Measurements from ENCODE around the gene SOCS6. TPM values are rescaled to one million over a fixed set of nuclear protein-coding genes. Genes with fewer than 3 reads are reported as not detected.

Gene SOCS6
- 15.5 and 20.1 TPM in 2 replicates for total RNA-seq (2021)
- percentile 85 among the genes with signal in this experiment for Bru-seq, nascent RNA
- BruChase-seq, experiment 1, labeled RNA remaining after a 2-hour chase, result percentile 87 among the genes with signal in this experiment
- BruChase-seq, experiment 2, labeled RNA remaining after a 6-hour chase, result percentile 70 among the genes with signal in this experiment
- long read RNA-seq, full-length matches to known transcripts, result 24 of 34 reads
- long read RNA-seq, partial matches to known transcripts, result 6 of 34 reads
- long read RNA-seq, other reads (novel, unspliced or antisense), result 4 of 34 reads

GRCh38 chr18:70288851-70289328 lies at the start of gene SOCS6:
SOCS6 (plus strand) TSS chr18:70289045; CDS start chr18:70324669, 35,624 bp downstream.
- Histone ChIP-seq H3K4me1 (ENCODE audit: insufficient read depth, low read length, poor library complexity, severe bottlenecking) (peaks cover 7% of the 10 kb centered on the region), H3K27me3 (replicated peaks; ENCODE audit: insufficient read depth, low read depth, low read length, poor library complexity) (no peaks in the 10 kb centered on the region), H3K27ac (ENCODE audit: low read depth, low read length, poor library complexity, severe bottlenecking) (peak within 1 kb of the TSS; percentile 84), H3K9me3 (ENCODE audit: low read depth, low read length, poor library complexity, severe bottlenecking) (no peaks in the 10 kb centered on the region), H3K36me3 (ENCODE audit: insufficient read depth, low read length, poor library complexity, severe bottlenecking) (no peaks in the 10 kb centered on the region), H3K4me3 (ENCODE audit: low read depth, low read length, poor library complexity, severe bottlenecking) (peak within 1 kb of the TSS; percentile 72)
- CTCF ChIA-PET, result no interaction called here
- DNase-seq (ENCODE audit: low spot score), result peak; percentile 78
- no TSS peak for BruUV-seq (replicated peaks)
- TF ChIP-seq CTCF (conservative IDR thresholded peaks at IDR 0.05; ENCODE audit: low read depth, low read length), result no peak
- no peak for TF ChIP-seq EZH2 (IDR thresholded peaks at IDR 0.05; ENCODE audit: borderline replicate concordance, low read depth, low read length, poor library complexity, severe bottlenecking)
- POLR2A ChIA-PET (ENCODE audit: low non-redundant PET), result no interaction called here
- intact Hi-C loops (cut with micrococcal nuclease; ENCODE audit: unreplicated experiment), result loop anchor here (5.0 kb wide), 1 partner anchor 143 kb away; no protein-coding TSS in a partner anchor

GRCh38 chr18:70243131-70243929 lies 45.5 kb upstream of the SOCS6 start:
- no peak for TF ChIP-seq CTCF (conservative IDR thresholded peaks at IDR 0.05; ENCODE audit: low read depth, low read length)
- TF ChIP-seq EZH2 (IDR thresholded peaks at IDR 0.05; ENCODE audit: borderline replicate concordance, low read depth, low read length, poor library complexity, severe bottlenecking), result no peak
- DNase-seq (ENCODE audit: low spot score), result no peak
- ChIA-PET CTCF (no interaction called here), POLR2A (ENCODE audit: low non-redundant PET) (no interaction called here)
- H3K27ac ChIP-seq (ENCODE audit: low read depth, low read length, poor library complexity, severe bottlenecking), result no peak overlapping the region
- H3K4me1 ChIP-seq (ENCODE audit: insufficient read depth, low read length, poor library complexity, severe bottlenecking), result no peaks in the 10 kb centered on the region
- no peaks in the 10 kb centered on the region for H3K9me3 ChIP-seq (ENCODE audit: low read depth, low read length, poor library complexity, severe bottlenecking)
- H3K36me3 ChIP-seq (ENCODE audit: insufficient read depth, low read length, poor library complexity, severe bottlenecking), result no peaks in the 10 kb centered on the region
- no TSS peak for BruUV-seq (replicated peaks)
- intact Hi-C loops (cut with micrococcal nuclease; ENCODE audit: unreplicated experiment), result no loop called here
- H3K27me3 ChIP-seq (replicated peaks; ENCODE audit: insufficient read depth, low read depth, low read length, poor library complexity), result no peaks in the 10 kb centered on the region
- H3K4me3 ChIP-seq (ENCODE audit: low read depth, low read length, poor library complexity, severe bottlenecking), result no peak overlapping the region

- TF ChIP-seq EZH2 (IDR thresholded peaks at IDR 0.05; ENCODE audit: borderline replicate concordance, low read depth, low read length, poor library complexity, severe bottlenecking), result no peak
- no peak for TF ChIP-seq CTCF (conservative IDR thresholded peaks at IDR 0.05; ENCODE audit: low read depth, low read length)
- CTCF ChIA-PET, result no interaction called here
Measured at GRCh38 chr18:70246061-70246466, 42.8 kb upstream of the SOCS6 start.

More at GRCh38 chr18:70246061-70246466, 42.8 kb upstream of the SOCS6 start:
- H3K27ac ChIP-seq (ENCODE audit: low read depth, low read length, poor library complexity, severe bottlenecking), result no peak overlapping the region
- no peak for DNase-seq (ENCODE audit: low spot score)
- no peaks in the 10 kb centered on the region for H3K9me3 ChIP-seq (ENCODE audit: low read depth, low read length, poor library complexity, severe bottlenecking)
- intact Hi-C loops (cut with micrococcal nuclease; ENCODE audit: unreplicated experiment), result no loop called here
- H3K4me1 ChIP-seq (ENCODE audit: insufficient read depth, low read length, poor library complexity, severe bottlenecking), result no peaks in the 10 kb centered on the region
- BruUV-seq (replicated peaks), result no TSS peak
- no peaks in the 10 kb centered on the region for H3K36me3 ChIP-seq (ENCODE audit: insufficient read depth, low read length, poor library complexity, severe bottlenecking)
- POLR2A ChIA-PET (ENCODE audit: low non-redundant PET), result no interaction called here
- H3K4me3 ChIP-seq (ENCODE audit: low read depth, low read length, poor library complexity, severe bottlenecking), result no peak overlapping the region
- H3K27me3 ChIP-seq (replicated peaks; ENCODE audit: insufficient read depth, low read depth, low read length, poor library complexity), result no peaks in the 10 kb centered on the region
